T-helper 2 cell (primary cell): ENCODE results near the gene SUMO4.

Experiments used
- DNase-seq, 5 experiments: peaks; one replicate each; pipeline versions ENCODE4 v3.0.0 to v3.0.0-alpha.2; 2012 to 2022
- total RNA-seq, 2 donors: gene quantifications; one replicate each; lab custom pipeline; 2026; lab: John Stamatoyannopoulos, UW

Gene SUMO4
- total RNA-seq, result 3.0 to 6.2 reads per million in 2 donors

GRCh38 chr6:149400050-149400449, at the start of gene SUMO4:
Gene SUMO4, plus strand, starts transcription at chr6:149400262. Its CDS starts 130 bp downstream, at chr6:149400392.
- DNase-seq, result no peak

- DNase-seq, result no peak
These were observed 46.1 kb upstream of the SUMO4 start for GRCh38 chr6:149354009-149354408.

- no peak for DNase-seq
These were observed 43.8 kb upstream of the SUMO4 start for GRCh38 chr6:149356081-149356750.

- no peak for DNase-seq
These were observed 42.1 kb upstream of the SUMO4 start for GRCh38 chr6:149357726-149358538.

- no peak for DNase-seq
These were observed 40.6 kb upstream of the SUMO4 start for GRCh38 chr6:149359440-149359839.

GRCh38 chr6:149360536-149360935, 39.5 kb upstream of the SUMO4 start:
- no peak for DNase-seq

GRCh38 chr6:149362289-149362688, 37.8 kb upstream of the SUMO4 start:
- DNase-seq, result no peak

GRCh38 chr6:149363154-149363553, 36.9 kb upstream of the SUMO4 start:
- DNase-seq, result no peak

- DNase-seq, result no peak
These were observed 35.5 kb upstream of the SUMO4 start for GRCh38 chr6:149364557-149364956.

- peak in 1 of 5 experiments; percentile 29 for DNase-seq
These were observed 34.9 kb upstream of the SUMO4 start for GRCh38 chr6:149365197-149365596.

- peak in 1 of 5 experiments; percentile 89 for DNase-seq
These were observed 33.7 kb upstream of the SUMO4 start for GRCh38 chr6:149366267-149366921.

- peak in 1 of 5 experiments; percentile 60 for DNase-seq
These were observed 32.0 kb upstream of the SUMO4 start for GRCh38 chr6:149368065-149368464.

- no peak for DNase-seq
These were observed 28.9 kb upstream of the SUMO4 start for GRCh38 chr6:149371154-149371553.

GRCh38 chr6:149372062-149372461, 28.0 kb upstream of the SUMO4 start:
- DNase-seq, result no peak

- DNase-seq, result no peak
These were observed 26.6 kb upstream of the SUMO4 start for GRCh38 chr6:149373511-149373910.

GRCh38 chr6:149379977-149380376, 20.1 kb upstream of the SUMO4 start:
- DNase-seq, result no peak

GRCh38 chr6:149380523-149380922, 19.5 kb upstream of the SUMO4 start:
- DNase-seq, result peak in 1 of 5 experiments; percentile 55

GRCh38 chr6:149383371-149383770, 16.7 kb upstream of the SUMO4 start:
- DNase-seq, result no peak

- no peak for DNase-seq
These were observed 15.6 kb upstream of the SUMO4 start for GRCh38 chr6:149384464-149384863.

- DNase-seq, result no peak
These were observed 13.9 kb upstream of the SUMO4 start for GRCh38 chr6:149385998-149386646.

- DNase-seq, result no peak
These were observed 12.1 kb upstream of the SUMO4 start for GRCh38 chr6:149387779-149388512.
